Measurements from ENCODE around the gene KDM4C. TPM values are rescaled to one million over a fixed set of nuclear protein-coding genes. Genes with fewer than 3 reads are reported as not detected.

The KDM4C gene
- total RNA-seq, 1 experiment from 2014 or later, result 7.1 TPM

GRCh38 chr9:6780690-6781089 lies 22.9 kb downstream of the KDM4C start:
- DNase-seq (ENCODE audit: low read depth, low spot score) (no peak), ATAC-seq (no peak)
- Histone ChIP-seq H3K36me3 (ENCODE audit: control insufficient read depth, insufficient read depth, low read length) (no peaks in the 10 kb centered on the region), H3K4me1 (ENCODE audit: control insufficient read depth, insufficient read depth, low read length) (no peaks in the 10 kb centered on the region), H3K4me3 (ENCODE audit: low read depth in 2 of 2, low read length in 2 of 2) (no peak overlapping the region), H3K27ac (ENCODE audit: low read length) (no peak overlapping the region), H3K27me3 (ENCODE audit: control insufficient read depth, insufficient read depth, low read length) (no peaks in the 10 kb centered on the region), H3K9me3 (ENCODE audit: control insufficient read depth, insufficient read depth, low read depth, low read length) (no peaks in the 10 kb centered on the region)
- intact Hi-C loops (cut with micrococcal nuclease; ENCODE audit: unreplicated experiment) (no loop called here), in situ Hi-C loops (cut with HindIII; ENCODE audit: low pct_unique_long_range_greater_than_20kb, low sequenced_read_pairs) (no loop called here)
- TF ChIP-seq TCF7L2 (IDR thresholded peaks at IDR 0.05; ENCODE audit: low read depth, low read length) (no peak), SIN3A (IDR thresholded peaks at IDR 0.05; ENCODE audit: borderline replicate concordance, insufficient read depth, low read depth, low read length) (no peak), REST (IDR thresholded peaks at IDR 0.05; ENCODE audit: insufficient read depth in 1 of 2, low read depth in 2 of 2, low read length in 1 of 2) (no peak), CTCF (IDR thresholded peaks at IDR 0.05) (no peak), POLR2AphosphoS5 (IDR thresholded peaks at IDR 0.05; ENCODE audit: low read depth, low read length) (no peak)
- CTCF ChIA-PET, result no interaction called here
- BruUV-seq (replicated peaks), result no TSS peak
- POLR2A ChIA-PET, result no interaction called here

GRCh38 chr9:6781476-6781875 lies 23.7 kb downstream of the KDM4C start:
- H3K4me1 ChIP-seq (ENCODE audit: control insufficient read depth, insufficient read depth, low read length), result no peaks in the 10 kb centered on the region
- CTCF ChIA-PET, result no interaction called here
- no peak overlapping the region for H3K4me3 ChIP-seq (ENCODE audit: low read depth in 2 of 2, low read length in 2 of 2)
- in situ Hi-C loops (cut with HindIII; ENCODE audit: low pct_unique_long_range_greater_than_20kb, low sequenced_read_pairs) (no loop called here), intact Hi-C loops (cut with micrococcal nuclease; ENCODE audit: unreplicated experiment) (no loop called here)
- H3K27ac ChIP-seq (ENCODE audit: low read length), result no peak overlapping the region
- TF ChIP-seq CTCF (IDR thresholded peaks at IDR 0.05), result no peak
- no peak for TF ChIP-seq POLR2AphosphoS5 (IDR thresholded peaks at IDR 0.05; ENCODE audit: low read depth, low read length)
- no peak for TF ChIP-seq SIN3A (IDR thresholded peaks at IDR 0.05; ENCODE audit: borderline replicate concordance, insufficient read depth, low read depth, low read length)
- no peak for TF ChIP-seq REST (IDR thresholded peaks at IDR 0.05; ENCODE audit: insufficient read depth in 1 of 2, low read depth in 2 of 2, low read length in 1 of 2)
- TF ChIP-seq TCF7L2 (IDR thresholded peaks at IDR 0.05; ENCODE audit: low read depth, low read length), result no peak
- no peak for ATAC-seq
- no TSS peak for BruUV-seq (replicated peaks)
- no peaks in the 10 kb centered on the region for H3K36me3 ChIP-seq (ENCODE audit: control insufficient read depth, insufficient read depth, low read length)
- no peaks in the 10 kb centered on the region for H3K27me3 ChIP-seq (ENCODE audit: control insufficient read depth, insufficient read depth, low read length)
- no peak for DNase-seq (ENCODE audit: low read depth, low spot score)
- H3K9me3 ChIP-seq (ENCODE audit: control insufficient read depth, insufficient read depth, low read depth, low read length), result no peaks in the 10 kb centered on the region
- POLR2A ChIA-PET, result interaction anchor here (0.6 kb wide), 1 partner anchor 14 kb away, joined by 3 read pairs; no protein-coding TSS in a partner anchor
